SK-N-SH treated with all-trans-retinoic acid at 6 μM for 48 hours (cell line): Measurements from ENCODE around the gene ZAP70.

Experiments used
- CREB5 ChIP-seq: fragments of 250-450 bp; sonication (Bioruptor Pico); IDR thresholded peaks from 2 replicates; pipeline ENCODE4 v1.5.1; 2020; ENCODE audit warnings: low read depth, mild to moderate bottlenecking, moderate library complexity
- CSRNP3 ChIP-seq: fragments of 250-450 bp; sonication (Bioruptor Pico); IDR thresholded peaks from 2 replicates; pipeline ENCODE4 v1.5.1; 2021; ENCODE audit warnings: mild to moderate bottlenecking, moderate library complexity
- GLIS3 ChIP-seq: fragments of 250-450 bp; sonication (Bioruptor Pico); IDR thresholded peaks from 2 replicates; pipeline ENCODE4 v1.5.0; 2020; ENCODE audit warnings: mild to moderate bottlenecking, moderate library complexity
- ISL1 ChIP-seq: fragments of 250-450 bp; sonication (Bioruptor Pico); IDR thresholded peaks from 2 replicates; pipeline ENCODE4 v2.1.2; 2022; ENCODE audit warnings: mild to moderate bottlenecking, moderate library complexity
- OSR1 ChIP-seq: fragments of 250-450 bp; sonication (Bioruptor Pico); IDR thresholded peaks from 2 replicates; pipeline ENCODE4 v1.8.0; 2022; ENCODE audit warnings: moderate library complexity, mild to moderate bottlenecking, inconsistent platforms
- RARB ChIP-seq: fragments of 250-450 bp; sonication (Bioruptor Pico); IDR thresholded peaks from 2 replicates; pipeline ENCODE4 v1.8.0; 2021; ENCODE audit warnings: mild to moderate bottlenecking, moderate library complexity
- TCF4 ChIP-seq: fragments of 250-450 bp; sonication (Bioruptor Pico); IDR thresholded peaks from 2 replicates; pipeline ENCODE4 v1.8.0; 2021; ENCODE audit warnings: mild to moderate bottlenecking, moderate library complexity, borderline replicate concordance
- TSHZ2 ChIP-seq: fragments of 250-450 bp; sonication (Bioruptor Pico); IDR thresholded peaks from 2 replicates; pipeline ENCODE4 v1.5.0; 2020; ENCODE audit warnings: mild to moderate bottlenecking, moderate library complexity
- ZFP30 ChIP-seq: fragments of 450-650 bp; formaldehyde crosslinking; IDR thresholded peaks from 2 replicates; pipeline ENCODE4 v1.5.0; 2022; ENCODE audit warnings: mild to moderate bottlenecking, moderate library complexity
- ZNF565 ChIP-seq: fragments of 450-650 bp; formaldehyde crosslinking; conservative IDR thresholded peaks from 2 replicates; pipeline ENCODE4 v1.5.0; 2020; ENCODE audit warnings: low read depth, mild to moderate bottlenecking, moderate library complexity
- ZNF70 ChIP-seq: fragments of 450-650 bp; formaldehyde crosslinking; IDR thresholded peaks from 2 replicates; pipeline ENCODE4 v1.5.0; 2020; ENCODE audit warnings: mild to moderate bottlenecking, moderate library complexity

GRCh38 chr2:97757062-97757461, 43.7 kb downstream of the ZAP70 start:
- no peak for TF ChIP-seq ZNF565
- TF ChIP-seq TCF4 (CRISPR knock-in tag): no peak
- TF ChIP-seq TSHZ2 (CRISPR knock-in tag): no peak
- no peak for TF ChIP-seq ZNF70 (CRISPR knock-in tag)
- no peak for TF ChIP-seq CREB5
- no peak for TF ChIP-seq OSR1
- TF ChIP-seq CSRNP3 (CRISPR knock-in tag): no peak
- TF ChIP-seq ZFP30 (CRISPR knock-in tag): no peak
- TF ChIP-seq RARB (CRISPR knock-in tag): no peak
- no peak for TF ChIP-seq GLIS3 (CRISPR knock-in tag)
- TF ChIP-seq ISL1: no peak
